Breast epithelium (tissue), 4 donors: ENCODE results near the gene ASAP2. TPM values are rescaled to one million over a fixed set of nuclear protein-coding genes. Genes with fewer than 3 reads are reported as not detected.
A peak's percentile ranks its signal among the peaks of the same experiment; 100 is the strongest.
"Not testable (repeated sequence)": the region's sequence is repeated elsewhere in the genome, so short reads cannot be mapped to it uniquely, and the experiment has no call there.

Experiments used
- DNase-seq, 2 donors: peaks; one replicate each; pipeline ENCODE4 v3.0.0-alpha.2; 2019; ENCODE audit warnings: low spot score in 2 of 2
- H3K27ac ChIP-seq, 2 donors: fragments of 200-600 bp; sonication (generic) in 1 of 2; one replicate each; pipeline ENCODE4 v1.5.1; 2016 to 2019; ENCODE audit warnings: mild to moderate bottlenecking in 1 of 2
- H3K27me3 ChIP-seq, 2 donors: fragments of 200-600 bp; sonication (generic) in 1 of 2; one replicate each; pipeline versions ENCODE4 v1.5.1 to v1.6.0; 2017 to 2019; ENCODE audit warnings: control low read depth in 1 of 2, mild to moderate bottlenecking in 1 of 2
- H3K36me3 ChIP-seq: fragments of 200-600 bp; one replicate; pipeline ENCODE4 v1.5.1; 2019
- H3K4me1 ChIP-seq, 2 donors: fragments of 200-600 bp; sonication (generic); one replicate each; pipeline ENCODE4 v1.5.1; 2016 to 2019; ENCODE audit warnings: control low read depth in 1 of 2
- H3K4me3 ChIP-seq, 3 donors: fragments of 200-600 bp; sonication (generic); 1 replicate in 2 of 3; 2 replicates in 1 of 3; pipeline ENCODE4 v1.5.1; 2016 to 2019; ENCODE audit warnings: mild to moderate bottlenecking in 3 of 3, moderate library complexity in 2 of 3
- H3K9me3 ChIP-seq, 2 donors: fragments of 200-600 bp; sonication (generic) in 1 of 2; one replicate each; pipeline ENCODE4 v1.5.1; 2016 to 2019; ENCODE audit warnings: control low read depth in 1 of 2
- POLR2A ChIP-seq: fragments of 450-650 bp; IDR thresholded peaks from one replicate; pipeline ENCODE4 v1.6.1; 2016; ENCODE audit warnings: antibody characterized with exemption, mild to moderate bottlenecking, moderate library complexity
- POLR2AphosphoS5 ChIP-seq, 3 donors: sonication (generic); formaldehyde crosslinking; IDR thresholded peaks; one replicate each; pipeline ENCODE4 v1.6.1; 2017; ENCODE audit warnings: antibody characterized with exemption in 3 of 3
- intact Hi-C: fragments of 100-400 bp; cut with DNase I; formaldehyde crosslinking; loops from one replicate; pipeline ENCODE4 v1.15.1; 2023; ENCODE audit warnings: low total_unique reads
- total RNA-seq, 3 donors: library from RNA; depleted of rRNA; stranded (reverse); fragments of >200 nt; gene quantifications; one replicate each; pipeline ENCODE4 v1.1.0, GENCODE V29; 2016
- TF ChIP-seq, protein P1 (sequence below), 3 donors: fragments of 450-650 bp; IDR thresholded peaks; one replicate each; pipeline ENCODE4 v1.5.1; 2016 to 2017; ENCODE audit warnings: antibody characterized with exemption in 3 of 3, mild to moderate bottlenecking in 3 of 3, moderate library complexity in 3 of 3

Gene ASAP2
- total RNA-seq, 3 donors from 2014 or later = 14.5 to 24.2 (median 21.0) TPM

DNA sequence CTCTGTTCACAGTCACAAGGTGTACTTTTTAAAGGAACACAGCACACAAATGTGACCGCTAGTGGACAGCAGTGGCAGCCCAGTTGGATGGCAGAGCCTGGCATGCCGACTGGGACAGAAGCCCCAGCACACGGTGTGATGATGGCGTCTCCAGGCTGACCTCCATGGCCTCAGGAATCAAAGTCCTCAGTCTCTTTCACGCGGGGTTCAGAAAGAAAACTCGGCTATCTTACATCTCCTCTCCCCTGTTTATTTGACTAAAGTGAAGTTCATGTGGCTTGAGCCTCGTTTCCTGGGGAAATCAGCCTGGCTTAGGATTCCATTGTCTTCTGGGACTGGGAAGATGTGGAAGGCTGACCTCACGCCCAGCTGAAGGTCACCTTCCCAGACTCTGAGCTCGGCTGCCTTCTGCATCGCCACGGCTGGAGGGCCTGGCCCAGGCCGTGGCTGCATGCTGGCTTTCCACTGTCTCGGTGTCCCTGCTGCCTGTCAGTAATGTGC is 56.1 kb downstream of the ASAP2 start:
- intact Hi-C loops = no loop called here
- H3K27me3 ChIP-seq = no peaks in the 10 kb centered on the region
- no peaks in the 10 kb centered on the region for H3K9me3 ChIP-seq
- peaks cover 0 to 9% of the 10 kb centered on the region in 2 donors for H3K4me1 ChIP-seq
- H3K4me3 ChIP-seq = peak overlapping the region in 1 of 3 donors; percentile 42
- H3K27ac ChIP-seq = peak overlapping the region; percentile 72 to 85
- TF ChIP-seq POLR2AphosphoS5 (IDR thresholded peaks at IDR 0.05) = no peak
- no peak for TF ChIP-seq POLR2A
- TF ChIP-seq, protein P1, sequence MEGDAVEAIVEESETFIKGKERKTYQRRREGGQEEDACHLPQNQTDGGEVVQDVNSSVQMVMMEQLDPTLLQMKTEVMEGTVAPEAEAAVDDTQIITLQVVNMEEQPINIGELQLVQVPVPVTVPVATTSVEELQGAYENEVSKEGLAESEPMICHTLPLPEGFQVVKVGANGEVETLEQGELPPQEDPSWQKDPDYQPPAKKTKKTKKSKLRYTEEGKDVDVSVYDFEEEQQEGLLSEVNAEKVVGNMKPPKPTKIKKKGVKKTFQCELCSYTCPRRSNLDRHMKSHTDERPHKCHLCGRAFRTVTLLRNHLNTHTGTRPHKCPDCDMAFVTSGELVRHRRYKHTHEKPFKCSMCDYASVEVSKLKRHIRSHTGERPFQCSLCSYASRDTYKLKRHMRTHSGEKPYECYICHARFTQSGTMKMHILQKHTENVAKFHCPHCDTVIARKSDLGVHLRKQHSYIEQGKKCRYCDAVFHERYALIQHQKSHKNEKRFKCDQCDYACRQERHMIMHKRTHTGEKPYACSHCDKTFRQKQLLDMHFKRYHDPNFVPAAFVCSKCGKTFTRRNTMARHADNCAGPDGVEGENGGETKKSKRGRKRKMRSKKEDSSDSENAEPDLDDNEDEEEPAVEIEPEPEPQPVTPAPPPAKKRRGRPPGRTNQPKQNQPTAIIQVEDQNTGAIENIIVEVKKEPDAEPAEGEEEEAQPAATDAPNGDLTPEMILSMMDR (IDR thresholded peaks at IDR 0.05) = no peak
- no peaks in the 10 kb centered on the region for H3K36me3 ChIP-seq
- DNase-seq = no peak

DNA sequence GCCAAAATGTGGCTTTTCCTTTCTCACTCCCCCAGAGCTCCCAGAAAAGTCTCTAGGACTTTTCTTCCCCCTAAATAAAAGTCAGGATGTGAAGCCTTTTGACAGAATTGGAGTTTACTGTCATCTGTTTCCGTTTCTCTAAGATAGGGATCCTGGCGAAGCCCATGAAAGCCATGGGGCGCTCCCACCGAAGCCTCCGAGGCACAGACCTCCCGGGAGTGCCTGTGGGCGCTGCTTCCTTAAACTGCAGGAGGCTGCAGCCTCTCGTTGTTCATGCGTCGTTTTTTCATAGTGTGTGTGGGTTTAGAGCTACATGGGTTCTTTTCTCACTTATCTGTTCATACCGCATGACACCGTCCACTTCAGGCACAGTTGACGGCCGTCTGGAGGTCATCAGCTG is 56.8 kb downstream of the ASAP2 start:
- H3K27ac ChIP-seq = peak overlapping the region; percentile 72 to 85
- DNase-seq = no peak
- intact Hi-C loops = no loop called here
- TF ChIP-seq POLR2AphosphoS5 (IDR thresholded peaks at IDR 0.05) (no peak), POLR2A (no peak)
- TF ChIP-seq, protein P1 (IDR thresholded peaks at IDR 0.05) = no peak
- H3K27me3 ChIP-seq = no peaks in the 10 kb centered on the region
- peaks cover 0 to 9% of the 10 kb centered on the region in 2 donors for H3K4me1 ChIP-seq
- no peaks in the 10 kb centered on the region for H3K36me3 ChIP-seq
- peak overlapping the region in 1 of 3 donors; percentile 42 for H3K4me3 ChIP-seq
- H3K9me3 ChIP-seq = no peaks in the 10 kb centered on the region

DNA sequence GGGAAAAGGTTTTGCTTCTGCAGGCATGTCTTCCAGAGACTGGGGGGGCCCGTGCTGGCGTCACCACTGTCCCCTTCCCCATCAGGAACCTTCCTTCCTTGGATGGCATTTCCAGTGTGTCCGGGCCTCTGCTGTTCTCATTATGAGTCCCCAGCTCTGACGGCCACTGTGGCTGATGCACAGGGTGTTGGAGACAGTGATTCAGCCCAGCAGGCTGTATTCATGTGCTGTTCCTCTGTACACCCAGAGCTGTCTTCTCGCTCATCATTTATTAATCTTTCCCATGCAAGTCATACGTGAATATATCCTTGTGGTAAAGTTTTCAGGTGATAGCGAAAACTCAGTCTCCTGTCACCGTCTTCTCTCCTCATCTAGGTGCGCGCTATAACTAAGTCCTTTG is 57.7 kb downstream of the ASAP2 start:
- Histone ChIP-seq H3K27ac (no peak overlapping the region), H3K4me1 (peaks cover 0 to 7% of the 10 kb centered on the region in 2 donors), H3K4me3 (no peak overlapping the region), H3K9me3 (no peaks in the 10 kb centered on the region), H3K27me3 (no peaks in the 10 kb centered on the region), H3K36me3 (no peaks in the 10 kb centered on the region)
- DNase-seq = no peak
- TF ChIP-seq POLR2AphosphoS5 (IDR thresholded peaks at IDR 0.05) (no peak), POLR2A (no peak)
- TF ChIP-seq, protein P1 (IDR thresholded peaks at IDR 0.05) = no peak
- intact Hi-C loops = no loop called here

DNA sequence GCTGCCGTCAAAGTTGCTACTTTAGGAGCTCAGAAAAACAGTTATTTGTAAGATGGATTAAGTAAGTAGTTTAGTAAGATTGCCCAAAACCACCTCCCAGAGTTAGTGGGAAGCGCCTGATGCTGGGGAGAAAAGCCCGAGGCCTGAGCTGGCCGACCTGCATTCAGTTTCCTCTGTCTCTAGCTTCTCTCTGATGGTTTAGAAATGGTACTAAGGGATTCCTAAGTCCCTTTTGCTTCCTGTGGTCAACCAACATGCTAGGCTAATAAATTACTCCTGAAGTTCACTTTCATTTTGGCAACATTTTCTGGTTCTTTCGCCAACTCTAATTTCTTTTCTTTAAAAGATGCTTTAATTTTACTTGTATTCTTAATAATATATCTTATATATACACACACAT is 60.1 kb downstream of the ASAP2 start:
- DNase-seq = no peak
- peak overlapping the region in 1 of 2 donors; percentile 4 for H3K27ac ChIP-seq
- H3K4me3 ChIP-seq = no peak overlapping the region
- peaks cover 0 to 2% of the 10 kb centered on the region in 2 donors for H3K4me1 ChIP-seq
- no peaks in the 10 kb centered on the region for H3K27me3 ChIP-seq
- TF ChIP-seq POLR2A (no peak), POLR2AphosphoS5 (IDR thresholded peaks at IDR 0.05) (no peak)
- TF ChIP-seq, protein P1 (IDR thresholded peaks at IDR 0.05) = no peak
- no peaks in the 10 kb centered on the region for H3K9me3 ChIP-seq
- intact Hi-C loops = no loop called here
- no peaks in the 10 kb centered on the region for H3K36me3 ChIP-seq

DNA sequence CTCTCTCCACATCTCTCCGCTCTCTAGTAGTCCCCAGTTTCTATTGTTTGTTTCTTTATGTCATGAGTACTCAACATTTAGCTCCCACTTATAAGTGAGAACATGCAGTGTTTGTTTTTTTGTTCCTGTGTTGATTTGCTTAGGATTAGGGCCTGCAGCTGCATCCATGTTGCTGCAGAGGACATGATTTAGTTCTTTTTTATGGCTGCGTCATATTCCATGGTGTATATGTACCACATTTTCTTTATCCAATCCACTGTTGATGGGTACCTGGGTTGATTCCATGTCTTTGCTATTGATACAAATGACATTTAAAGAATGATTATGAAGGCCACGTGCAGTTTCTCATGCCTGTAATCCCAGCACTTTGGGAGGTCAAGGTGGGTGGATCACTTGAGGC is 60.7 kb downstream of the ASAP2 start:
- H3K27me3 ChIP-seq, H3K27ac ChIP-seq, H3K9me3 ChIP-seq, DNase-seq, intact Hi-C loops, H3K4me1 ChIP-seq, H3K36me3 ChIP-seq, H3K4me3 ChIP-seq: not testable (repeated sequence)
